Measurements from ENCODE around the gene MCRIP2. TPM values are rescaled to one million over a fixed set of nuclear protein-coding genes. Genes with fewer than 3 reads are reported as not detected.

MCRIP2 gene
- total and polyA plus RNA-seq, 9 of the 15 experiments (the other 6 are each of a cell fraction or from before 2014, with no cell fraction given): 0.80 to 120 (median 35.2) TPM

DNA sequence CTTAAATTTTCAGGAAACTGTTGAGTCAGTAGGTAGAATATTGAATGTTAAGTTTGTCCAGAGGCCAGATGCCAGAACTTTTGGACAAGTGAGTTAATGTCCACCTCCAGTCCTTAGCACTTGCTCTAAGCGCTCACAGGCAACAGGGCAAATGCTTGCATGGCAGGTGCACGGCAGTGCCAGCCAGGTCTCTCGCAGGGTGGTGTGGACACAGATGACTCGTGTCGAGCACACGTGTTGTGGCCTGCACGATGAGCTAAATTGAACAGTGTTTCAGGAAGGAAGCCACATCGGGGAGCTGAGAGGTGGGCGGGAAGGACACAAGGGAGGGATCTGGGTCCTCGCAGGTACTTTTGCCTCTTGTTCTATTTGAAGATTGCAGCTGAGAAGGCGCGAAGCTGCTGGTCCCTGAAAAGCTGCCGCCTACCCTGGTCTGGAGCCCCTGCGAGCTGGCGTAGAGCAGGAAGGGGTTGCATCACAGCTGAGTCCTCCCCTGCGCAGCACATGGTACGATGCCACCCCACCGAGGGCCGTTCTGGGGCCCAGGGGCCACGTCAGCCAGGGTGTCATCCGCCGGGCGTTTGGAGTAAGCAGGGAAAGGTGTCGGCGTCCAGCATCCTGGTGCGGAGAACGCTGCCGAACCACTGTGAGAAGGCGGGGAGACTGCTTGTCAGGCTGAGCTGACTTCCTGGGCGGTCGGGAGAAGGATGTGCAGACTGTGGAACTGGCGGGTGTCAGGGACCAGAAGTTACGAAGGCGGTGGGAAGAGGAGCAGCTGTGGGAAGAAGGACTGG, 45.5 kb upstream of the MCRIP2 start:
- H3K9me1 ChIP-seq (ENCODE audit: control insufficient read depth, insufficient read depth, low read length): peaks cover 5% of the 10 kb centered on the region
- TF ChIP-seq KLF10 (CRISPR knock-in tag; IDR thresholded peaks at IDR 0.05) (no peak), SMARCE1 (IDR thresholded peaks at IDR 0.05) (no peak), JUN (IDR thresholded peaks at IDR 0.05; ENCODE audit: borderline replicate concordance, low read depth, low read length) (no peak), JUN (CRISPR knock-in tag; IDR thresholded peaks at IDR 0.05; ENCODE audit: borderline replicate concordance) (no peak), MCM3 (IDR thresholded peaks at IDR 0.05) (no peak), NFRKB (IDR thresholded peaks at IDR 0.05; ENCODE audit: low read depth) (no peak), ZNF143 (CRISPR knock-in tag; IDR thresholded peaks at IDR 0.05) (no peak), ERF (CRISPR knock-in tag; IDR thresholded peaks at IDR 0.05) (no peak), NFXL1 (CRISPR knock-in tag; IDR thresholded peaks at IDR 0.05) (no peak), DNMT1 (IDR thresholded peaks at IDR 0.05) (no peak), KDM1A (IDR thresholded peaks at IDR 0.05) (no peak), ZSCAN29 (IDR thresholded peaks at IDR 0.05) (no peak), GABPB1 (CRISPR knock-in tag; IDR thresholded peaks at IDR 0.05) (no peak), ZNF76 (CRISPR knock-in tag; IDR thresholded peaks at IDR 0.05; ENCODE audit: borderline replicate concordance) (no peak), KAT7 (CRISPR knock-in tag; IDR thresholded peaks at IDR 0.05; ENCODE audit: borderline replicate concordance) (no peak)
- TF ChIP-seq, protein P1, sequence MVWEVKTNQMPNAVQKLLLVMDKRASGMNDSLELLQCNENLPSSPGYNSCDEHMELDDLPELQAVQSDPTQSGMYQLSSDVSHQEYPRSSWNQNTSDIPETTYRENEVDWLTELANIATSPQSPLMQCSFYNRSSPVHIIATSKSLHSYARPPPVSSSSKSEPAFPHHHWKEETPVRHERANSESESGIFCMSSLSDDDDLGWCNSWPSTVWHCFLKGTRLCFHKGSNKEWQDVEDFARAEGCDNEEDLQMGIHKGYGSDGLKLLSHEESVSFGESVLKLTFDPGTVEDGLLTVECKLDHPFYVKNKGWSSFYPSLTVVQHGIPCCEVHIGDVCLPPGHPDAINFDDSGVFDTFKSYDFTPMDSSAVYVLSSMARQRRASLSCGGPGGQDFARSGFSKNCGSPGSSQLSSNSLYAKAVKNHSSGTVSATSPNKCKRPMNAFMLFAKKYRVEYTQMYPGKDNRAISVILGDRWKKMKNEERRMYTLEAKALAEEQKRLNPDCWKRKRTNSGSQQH (CRISPR knock-in tag; IDR thresholded peaks at IDR 0.05): no peak
- TF ChIP-seq, protein P2, sequence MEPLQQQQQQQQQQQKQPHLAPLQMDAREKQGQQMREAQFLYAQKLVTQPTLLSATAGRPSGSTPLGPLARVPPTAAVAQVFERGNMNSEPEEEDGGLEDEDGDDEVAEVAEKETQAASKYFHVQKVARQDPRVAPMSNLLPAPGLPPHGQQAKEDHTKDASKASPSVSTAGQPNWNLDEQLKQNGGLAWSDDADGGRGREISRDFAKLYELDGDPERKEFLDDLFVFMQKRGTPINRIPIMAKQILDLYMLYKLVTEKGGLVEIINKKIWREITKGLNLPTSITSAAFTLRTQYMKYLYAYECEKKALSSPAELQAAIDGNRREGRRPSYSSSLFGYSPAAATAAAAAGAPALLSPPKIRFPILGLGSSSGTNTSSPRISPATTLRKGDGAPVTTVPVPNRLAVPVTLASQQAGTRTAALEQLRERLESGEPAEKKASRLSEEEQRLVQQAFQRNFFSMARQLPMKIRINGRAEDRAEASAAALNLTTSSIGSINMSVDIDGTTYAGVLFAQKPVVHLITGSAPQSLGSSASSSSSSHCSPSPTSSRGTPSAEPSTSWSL (CRISPR knock-in tag; IDR thresholded peaks at IDR 0.05; ENCODE audit: borderline replicate concordance): no peak
- peaks cover 7% of the 10 kb centered on the region for H4K20me1 ChIP-seq (replicated peaks; ENCODE audit: control insufficient read depth, insufficient read depth, low read length)
- FAIRE-seq (no peak), ATAC-seq (no peak), DNase-seq (ENCODE audit: extremely low read depth in 1 of 4, low spot score in 3 of 4) (no peak)
- H3K9ac ChIP-seq (ENCODE audit: insufficient read depth in 1 of 2, low read depth in 2 of 2, low read length in 2 of 2): peak overlapping the region in 1 of 2 experiments; percentile 78; a peak in 2 of 4 replicates
- no peak overlapping the region for H2AFZ ChIP-seq (ENCODE audit: low read depth, low read length)
- H3K4me1 ChIP-seq (replicated peaks in 1 of 2; ENCODE audit: control insufficient read depth in 2 of 2, insufficient read depth in 2 of 2, low read length in 2 of 2): peaks cover 2 to 40% of the 10 kb centered on the region in 2 experiments; a peak in 4 of 5 replicates
- peaks cover 46% of the 10 kb centered on the region; the same call in 2 of the 3 replicates for H3K36me3 ChIP-seq (ENCODE audit: control insufficient read depth, insufficient read depth, low read length)
- no TSS peak for BruUV-seq (replicated peaks)
- 93% methylated on average over 29 of the region's 34 CpGs for WGBS (ENCODE audit: insufficient coverage, low coverage, missing lambda C conversion rate)
- peaks cover 71% of the 10 kb centered on the region for H3K79me2 ChIP-seq (ENCODE audit: control insufficient read depth, insufficient read depth, low read length)
- H3K27me3 ChIP-seq (ENCODE audit: control insufficient read depth in 2 of 2, insufficient read depth in 2 of 2, low read length in 2 of 2): no peaks in the 10 kb centered on the region
- CTCF ChIA-PET (ENCODE audit: low intra/inter-chr PET ratio): no interaction called here
- no peak overlapping the region for H3K4me2 ChIP-seq (ENCODE audit: insufficient read depth, low read length)
- no peak overlapping the region for H3K27ac ChIP-seq (ENCODE audit: extremely low read depth, low read depth, low read length)
- no peak overlapping the region for H3K4me3 ChIP-seq
- in situ Hi-C loops (cut with MboI) (no loop called here), intact Hi-C loops (cut with micrococcal nuclease) (no loop called here)
- H3K9me3 ChIP-seq (replicated peaks; ENCODE audit: control insufficient read depth, insufficient read depth, low read depth, low read length): no peaks in the 10 kb centered on the region
- POLR2A ChIA-PET: no interaction called here
